HepG2 (cell line): ENCODE measurements around the gene TPPP3. TPM values are rescaled to one million over a fixed set of nuclear protein-coding genes. Genes with fewer than 3 reads are reported as not detected.

Experiments used
- EED ChIP-seq: sonication (generic); formaldehyde crosslinking; IDR thresholded peaks from 2 replicates; pipeline ENCODE4 v1.5.0; 2020; ENCODE audit warnings: mild to moderate bottlenecking, missing genetic modification reagents
- HDAC2 ChIP-seq: sonication (generic); formaldehyde crosslinking; IDR thresholded peaks from 2 replicates; pipeline ENCODE4 v1.4.0; 2020; ENCODE audit warnings: missing genetic modification reagents
- KDM2A ChIP-seq: sonication (generic); formaldehyde crosslinking; IDR thresholded peaks from 2 replicates; pipeline ENCODE4 v1.4.0; 2020; ENCODE audit warnings: low read depth, missing genetic modification reagents, borderline replicate concordance
- KLF11 ChIP-seq: IDR thresholded peaks from 2 replicates; pipeline ENCODE4 v1.6.1; 2016; ENCODE audit warnings: missing compliant biosample characterization
- LCORL ChIP-seq, 2 experiments: fragments of 450-650 bp in 1 of 2; sonication (generic) in 1 of 2; formaldehyde crosslinking in 1 of 2; IDR thresholded peaks; 2 replicates each; pipeline versions ENCODE4 v1.5.0 to v1.6.1; 2017 to 2020; ENCODE audit warnings: antibody characterized with exemption in 1 of 2, missing genetic modification reagents in 1 of 2
- MAF1 ChIP-seq: sonication (generic); formaldehyde crosslinking; IDR thresholded peaks from 2 replicates; pipeline ENCODE4 v1.5.0; 2020; ENCODE audit warnings: missing genetic modification reagents, borderline replicate concordance
- MAZ ChIP-seq, 2 experiments: sonication (generic) in 1 of 2; formaldehyde crosslinking in 1 of 2; IDR thresholded peaks; 2 replicates each; pipeline versions ENCODE4 v1.5.0 to v1.6.1; 2012 to 2020; ENCODE audit warnings: low read depth in 2 of 2, mild to moderate bottlenecking in 2 of 2, borderline replicate concordance in 1 of 2, improper control_type of control experiment in 1 of 2, low read length in 1 of 2, missing genetic modification reagents in 1 of 2, moderate library complexity in 1 of 2
- NONO ChIP-seq, 2 experiments: fragments of 450-650 bp in 1 of 2; sonication (generic) in 1 of 2; formaldehyde crosslinking in 1 of 2; IDR thresholded peaks in 1 of 2; conservative IDR thresholded peaks in 1 of 2; 2 replicates each; pipeline versions ENCODE4 v1.6.1 to v1.8.0; 2017 to 2022; ENCODE audit warnings: mild to moderate bottlenecking in 1 of 2, missing genetic modification reagents in 1 of 2, moderate library complexity in 1 of 2
- RFX5 ChIP-seq: IDR thresholded peaks from 2 replicates; pipeline ENCODE4 v1.6.1; 2011; ENCODE audit warnings: low read depth, low read length, improper control_type of control experiment
- SIN3A ChIP-seq: IDR thresholded peaks from 2 replicates; pipeline ENCODE4 v1.6.1; 2011; ENCODE audit warnings: low read depth, mild to moderate bottlenecking, control low read depth, low read length, borderline replicate concordance
- ZNF136 ChIP-seq: sonication (generic); formaldehyde crosslinking; IDR thresholded peaks from 2 replicates; pipeline ENCODE4 v1.8.1; 2022; ENCODE audit warnings: low read depth, mild to moderate bottlenecking, moderate library complexity, missing genetic modification reagents
- ZNF333 ChIP-seq: sonication (generic); formaldehyde crosslinking; IDR thresholded peaks from 2 replicates; pipeline ENCODE4 v1.4.0; 2020; ENCODE audit warnings: mild to moderate bottlenecking, missing genetic modification reagents, borderline replicate concordance
- ZNF501 ChIP-seq: sonication (generic); formaldehyde crosslinking; IDR thresholded peaks from 2 replicates; pipeline ENCODE4 v1.5.1; 2020; ENCODE audit warnings: mild to moderate bottlenecking, moderate library complexity, missing genetic modification reagents
- ZNF879 ChIP-seq: sonication (generic); formaldehyde crosslinking; IDR thresholded peaks from 2 replicates; pipeline ENCODE4 v1.8.1; 2023; ENCODE audit warnings: missing genetic modification reagents
- polyA plus RNA-seq, 8 experiments: library from polyadenylated mRNA; depleted of rRNA in 3 of 8; stranded (reverse) in 7 of 8; unstranded in 1 of 8; fragments of >200 nt; fragmentation: Illumina TruSeq in 4 of 8; extraction: Trizol in 4 of 8; gene quantifications; 2 replicates each; pipeline versions ENCODE4 v1.2.1 to v1.2.3, GENCODE V29; 2011 to 2016; ENCODE audit warnings: low read depth in 4 of 8, missing spikeins in 1 of 8, mixed read lengths in 1 of 8; ENCODE audit not compliant: insufficient read depth in 1 of 8
- total RNA-seq, 5 experiments: library from RNA; depleted of rRNA; stranded (reverse); fragments of >200 nt; fragmentation: Illumina TruSeq; extraction: Trizol; gene quantifications; 2 replicates each; pipeline ENCODE4 v1.2.3, GENCODE V29; 2016; ENCODE audit warnings: low read depth in 1 of 5
- TF ChIP-seq, protein P1 (sequence below), 2 experiments: fragments of 450-650 bp in 1 of 2; sonication (generic) in 1 of 2; formaldehyde crosslinking in 1 of 2; IDR thresholded peaks; 2 replicates each; pipeline versions ENCODE4 v1.6.1 to v1.8.0; 2016 to 2022; ENCODE audit warnings: antibody characterized with exemption in 1 of 2, mild to moderate bottlenecking in 1 of 2, missing genetic modification reagents in 1 of 2
- TF ChIP-seq, protein P2 (sequence below): sonication (generic); formaldehyde crosslinking; IDR thresholded peaks from 2 replicates; pipeline ENCODE4 v1.4.0; 2020; ENCODE audit warnings: missing genetic modification reagents, borderline replicate concordance

TPPP3 gene
- total and polyA plus RNA-seq, 2 of the 13 experiments (the other 11 are each of a cell fraction or from before 2014, with no cell fraction given) = 0.16 to 0.44 TPM

DNA sequence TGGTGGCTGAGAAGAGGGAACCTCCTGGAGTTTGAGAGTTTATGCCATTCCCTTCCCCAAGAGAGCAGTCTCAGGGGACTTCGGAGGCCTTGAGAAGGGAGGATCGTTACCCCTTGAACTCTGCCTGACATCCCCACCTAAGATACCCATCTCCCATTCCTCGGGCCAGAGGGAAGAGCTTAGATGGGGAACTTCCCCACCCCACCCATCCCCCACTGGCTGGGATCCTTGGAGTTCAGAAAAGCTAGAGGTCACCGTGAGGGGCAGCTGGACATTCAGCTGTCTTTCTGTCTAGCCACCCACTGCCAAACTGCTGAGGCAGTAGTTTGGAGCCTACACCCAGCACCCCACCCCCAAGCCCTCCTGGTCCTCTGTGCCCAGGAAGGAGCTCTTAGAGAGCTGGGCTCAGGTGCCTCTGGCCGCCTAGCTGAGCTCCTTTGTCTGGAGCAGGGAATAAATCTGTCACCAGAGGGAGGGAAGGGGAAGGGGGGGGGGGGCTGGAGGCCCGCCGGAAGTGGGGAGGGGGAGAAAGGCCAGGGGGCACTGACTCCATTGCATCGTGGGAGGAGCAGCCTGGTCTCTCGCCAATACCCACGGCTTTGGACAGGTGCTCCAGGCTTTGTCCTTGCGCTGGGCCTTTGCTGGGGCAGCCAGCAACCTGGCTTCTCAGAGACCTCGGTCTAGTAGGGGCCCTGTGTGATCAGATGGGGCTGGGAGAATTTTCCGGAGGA, 38.6 kb upstream of the TPPP3 start (continued):
- TF ChIP-seq, protein P1, sequence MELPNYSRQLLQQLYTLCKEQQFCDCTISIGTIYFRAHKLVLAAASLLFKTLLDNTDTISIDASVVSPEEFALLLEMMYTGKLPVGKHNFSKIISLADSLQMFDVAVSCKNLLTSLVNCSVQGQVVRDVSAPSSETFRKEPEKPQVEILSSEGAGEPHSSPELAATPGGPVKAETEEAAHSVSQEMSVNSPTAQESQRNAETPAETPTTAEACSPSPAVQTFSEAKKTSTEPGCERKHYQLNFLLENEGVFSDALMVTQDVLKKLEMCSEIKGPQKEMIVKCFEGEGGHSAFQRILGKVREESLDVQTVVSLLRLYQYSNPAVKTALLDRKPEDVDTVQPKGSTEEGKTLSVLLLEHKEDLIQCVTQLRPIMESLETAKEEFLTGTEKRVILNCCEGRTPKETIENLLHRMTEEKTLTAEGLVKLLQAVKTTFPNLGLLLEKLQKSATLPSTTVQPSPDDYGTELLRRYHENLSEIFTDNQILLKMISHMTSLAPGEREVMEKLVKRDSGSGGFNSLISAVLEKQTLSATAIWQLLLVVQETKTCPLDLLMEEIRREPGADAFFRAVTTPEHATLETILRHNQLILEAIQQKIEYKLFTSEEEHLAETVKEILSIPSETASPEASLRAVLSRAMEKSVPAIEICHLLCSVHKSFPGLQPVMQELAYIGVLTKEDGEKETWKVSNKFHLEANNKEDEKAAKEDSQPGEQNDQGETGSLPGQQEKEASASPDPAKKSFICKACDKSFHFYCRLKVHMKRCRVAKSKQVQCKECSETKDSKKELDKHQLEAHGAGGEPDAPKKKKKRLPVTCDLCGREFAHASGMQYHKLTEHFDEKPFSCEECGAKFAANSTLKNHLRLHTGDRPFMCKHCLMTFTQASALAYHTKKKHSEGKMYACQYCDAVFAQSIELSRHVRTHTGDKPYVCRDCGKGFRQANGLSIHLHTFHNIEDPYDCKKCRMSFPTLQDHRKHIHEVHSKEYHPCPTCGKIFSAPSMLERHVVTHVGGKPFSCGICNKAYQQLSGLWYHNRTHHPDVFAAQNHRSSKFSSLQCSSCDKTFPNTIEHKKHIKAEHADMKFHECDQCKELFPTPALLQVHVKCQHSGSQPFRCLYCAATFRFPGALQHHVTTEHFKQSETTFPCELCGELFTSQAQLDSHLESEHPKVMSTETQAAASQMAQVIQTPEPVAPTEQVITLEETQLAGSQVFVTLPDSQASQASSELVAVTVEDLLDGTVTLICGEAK (IDR thresholded peaks at IDR 0.05) = no peak
- TF ChIP-seq, protein P1 (CRISPR knock-in tag; IDR thresholded peaks at IDR 0.05) = 0 out of 2 replicates have a peak, but pooled peaks have one; percentile 11
- no peak for TF ChIP-seq LCORL (IDR thresholded peaks at IDR 0.05)
- peak; percentile 50; the same call in 1 of the 2 replicates for TF ChIP-seq LCORL (CRISPR knock-in tag; IDR thresholded peaks at IDR 0.05)
- no peak for TF ChIP-seq ZNF136 (CRISPR knock-in tag)
- no peak for TF ChIP-seq MAZ (IDR thresholded peaks at IDR 0.05; ENCODE audit: borderline replicate concordance, low read depth, low read length)
- TF ChIP-seq MAZ (CRISPR knock-in tag; IDR thresholded peaks at IDR 0.05; ENCODE audit: low read depth) = peak; percentile 22; the same call in 1 of the 2 replicates
- 0 out of 2 replicates have a peak, but pooled peaks have one; percentile 44 for TF ChIP-seq EED (CRISPR knock-in tag)
- no peak for TF ChIP-seq ZNF501
- TF ChIP-seq SIN3A = no peak
- TF ChIP-seq HDAC2 (CRISPR knock-in tag) = no peak; the same call in 1 of the 2 replicates
- no peak for TF ChIP-seq MAF1 (CRISPR knock-in tag)
- no peak for TF ChIP-seq KLF11 (CRISPR knock-in tag)
- no peak for TF ChIP-seq RFX5
- TF ChIP-seq ZNF333 (CRISPR knock-in tag) = no peak
- no peak for TF ChIP-seq NONO (IDR thresholded peaks at IDR 0.05)
- 0 out of 2 replicates have a peak, but pooled peaks have one; percentile 17 for TF ChIP-seq NONO (CRISPR knock-in tag; conservative IDR thresholded peaks at IDR 0.05)
- TF ChIP-seq, protein P2, sequence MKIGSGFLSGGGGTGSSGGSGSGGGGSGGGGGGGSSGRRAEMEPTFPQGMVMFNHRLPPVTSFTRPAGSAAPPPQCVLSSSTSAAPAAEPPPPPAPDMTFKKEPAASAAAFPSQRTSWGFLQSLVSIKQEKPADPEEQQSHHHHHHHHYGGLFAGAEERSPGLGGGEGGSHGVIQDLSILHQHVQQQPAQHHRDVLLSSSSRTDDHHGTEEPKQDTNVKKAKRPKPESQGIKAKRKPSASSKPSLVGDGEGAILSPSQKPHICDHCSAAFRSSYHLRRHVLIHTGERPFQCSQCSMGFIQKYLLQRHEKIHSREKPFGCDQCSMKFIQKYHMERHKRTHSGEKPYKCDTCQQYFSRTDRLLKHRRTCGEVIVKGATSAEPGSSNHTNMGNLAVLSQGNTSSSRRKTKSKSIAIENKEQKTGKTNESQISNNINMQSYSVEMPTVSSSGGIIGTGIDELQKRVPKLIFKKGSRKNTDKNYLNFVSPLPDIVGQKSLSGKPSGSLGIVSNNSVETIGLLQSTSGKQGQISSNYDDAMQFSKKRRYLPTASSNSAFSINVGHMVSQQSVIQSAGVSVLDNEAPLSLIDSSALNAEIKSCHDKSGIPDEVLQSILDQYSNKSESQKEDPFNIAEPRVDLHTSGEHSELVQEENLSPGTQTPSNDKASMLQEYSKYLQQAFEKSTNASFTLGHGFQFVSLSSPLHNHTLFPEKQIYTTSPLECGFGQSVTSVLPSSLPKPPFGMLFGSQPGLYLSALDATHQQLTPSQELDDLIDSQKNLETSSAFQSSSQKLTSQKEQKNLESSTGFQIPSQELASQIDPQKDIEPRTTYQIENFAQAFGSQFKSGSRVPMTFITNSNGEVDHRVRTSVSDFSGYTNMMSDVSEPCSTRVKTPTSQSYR = peak; percentile 69
- no peak for TF ChIP-seq KDM2A (CRISPR knock-in tag)
- no peak for TF ChIP-seq ZNF879
